ENCODE results near the gene CNKSR1.
"Not testable (repeated sequence)": the region's sequence is repeated elsewhere in the genome, so short reads cannot be mapped to it uniquely, and the experiment has no call there.

CNKSR1 gene

DNA sequence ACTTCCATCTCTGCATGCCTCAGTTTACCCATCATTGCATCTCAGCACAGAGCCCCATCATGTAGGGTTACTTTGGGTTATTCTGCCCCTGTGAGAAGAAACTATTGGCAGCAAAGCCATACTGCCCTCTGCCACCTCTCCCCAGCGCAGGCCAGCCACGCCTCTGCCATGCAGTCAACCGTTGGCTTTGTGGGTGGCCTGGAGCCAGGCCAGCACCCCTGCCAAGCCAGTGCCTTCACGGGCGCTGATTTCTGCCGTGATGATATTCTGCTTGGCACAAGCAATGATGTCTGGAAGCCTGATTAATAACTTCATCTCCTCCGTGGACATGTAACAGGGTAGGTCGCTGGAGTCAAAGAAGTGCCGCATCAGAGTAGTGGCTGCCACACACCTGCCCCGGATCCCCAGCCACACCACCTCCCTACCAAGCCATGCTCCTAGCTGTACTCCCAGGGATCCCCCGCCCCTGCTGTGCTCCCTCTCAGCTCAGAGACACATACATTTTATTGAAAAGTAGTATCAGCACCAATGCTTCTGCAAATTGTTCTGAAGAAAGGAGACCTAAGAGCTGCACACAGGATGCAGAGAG is 41.7 kb downstream of the CNKSR1 start:
- no peak for DNase-seq (ENCODE audit: low read depth, low spot score)

DNA sequence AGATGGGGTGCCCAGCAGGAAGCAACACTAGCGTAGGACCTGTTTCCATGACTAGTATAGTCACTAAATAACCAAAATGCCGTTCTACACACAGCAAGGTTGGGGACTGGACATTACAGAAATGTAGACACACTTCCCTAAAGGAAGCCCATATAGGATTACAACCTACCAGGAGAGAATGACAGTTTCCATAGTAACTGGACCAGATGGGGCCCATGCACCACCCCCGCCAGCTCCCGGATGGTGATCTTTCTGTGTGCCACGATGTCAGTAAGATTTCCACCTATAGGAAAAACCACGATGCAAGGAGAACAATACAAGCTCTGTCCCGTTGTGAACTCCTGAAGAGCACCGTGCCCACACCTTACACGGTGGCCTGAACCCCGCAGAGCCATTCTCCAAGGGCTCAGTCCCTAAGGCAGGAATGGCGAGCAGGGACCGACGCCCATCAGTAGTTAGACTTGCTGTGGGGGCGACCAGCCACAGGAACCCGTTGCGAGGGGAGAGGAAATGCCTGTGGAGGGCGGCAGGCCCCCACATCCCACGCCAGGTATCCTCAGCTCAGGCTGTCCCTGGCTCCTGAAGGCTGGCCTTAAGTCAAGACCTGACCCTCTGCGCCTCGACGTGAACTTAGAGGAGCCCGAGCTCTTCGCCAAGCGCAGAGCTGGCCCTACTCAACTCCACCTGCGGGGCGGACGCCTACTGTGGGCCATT is 43.1 kb downstream of the CNKSR1 start:
- DNase-seq (ENCODE audit: low read depth, low spot score), result no peak
- H3K4me3 ChIP-seq (ENCODE audit: low read length), result no peak overlapping the region

More for the DNA sequence above, 41.7 kb downstream of the CNKSR1 start:
- no peak overlapping the region for H3K4me3 ChIP-seq (ENCODE audit: low read length)

DNA sequence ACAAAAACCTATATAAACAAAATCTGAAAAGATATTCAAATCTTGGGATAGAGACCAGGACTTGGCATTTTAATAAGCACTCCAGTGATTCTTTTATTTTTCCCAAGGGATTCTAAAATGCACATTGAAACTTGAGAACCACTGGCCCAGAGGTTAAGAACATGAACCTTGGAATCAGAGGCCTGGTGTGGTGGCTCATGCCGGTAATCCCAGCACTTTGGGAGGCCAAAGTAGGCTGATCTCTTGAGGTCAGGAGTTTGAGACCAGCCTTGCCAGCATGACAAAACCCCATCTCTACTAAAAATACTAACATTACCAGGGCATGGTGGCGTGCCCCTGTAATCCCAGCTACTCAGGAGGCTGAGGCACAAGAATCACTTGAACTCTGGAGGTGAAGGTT is 43.8 kb downstream of the CNKSR1 start:
- DNase-seq (ENCODE audit: low read depth, low spot score), result no peak
- no peak overlapping the region for H3K4me3 ChIP-seq (ENCODE audit: low read length)

DNA sequence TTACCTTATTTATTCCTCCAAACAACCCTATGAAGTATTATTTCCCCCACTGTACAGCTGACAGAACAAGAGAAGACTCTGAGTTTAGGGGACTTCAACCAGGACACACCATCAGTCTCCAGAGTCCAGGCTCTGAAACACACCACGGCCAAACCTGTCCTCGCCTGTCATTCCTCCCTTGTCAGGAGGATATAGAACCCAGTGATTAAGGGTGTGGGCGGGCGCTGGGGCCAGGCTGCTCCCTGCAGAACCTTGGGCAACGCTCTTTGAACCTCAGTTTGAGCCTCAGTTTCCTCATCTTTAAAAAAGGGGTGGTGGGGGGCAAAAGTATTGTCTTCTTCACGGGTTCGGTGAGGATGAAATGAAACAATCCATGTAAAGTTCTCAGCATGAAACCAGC is 47.3 kb downstream of the CNKSR1 start:
- H3K4me3 ChIP-seq (ENCODE audit: low read length), result no peak overlapping the region

DNA sequence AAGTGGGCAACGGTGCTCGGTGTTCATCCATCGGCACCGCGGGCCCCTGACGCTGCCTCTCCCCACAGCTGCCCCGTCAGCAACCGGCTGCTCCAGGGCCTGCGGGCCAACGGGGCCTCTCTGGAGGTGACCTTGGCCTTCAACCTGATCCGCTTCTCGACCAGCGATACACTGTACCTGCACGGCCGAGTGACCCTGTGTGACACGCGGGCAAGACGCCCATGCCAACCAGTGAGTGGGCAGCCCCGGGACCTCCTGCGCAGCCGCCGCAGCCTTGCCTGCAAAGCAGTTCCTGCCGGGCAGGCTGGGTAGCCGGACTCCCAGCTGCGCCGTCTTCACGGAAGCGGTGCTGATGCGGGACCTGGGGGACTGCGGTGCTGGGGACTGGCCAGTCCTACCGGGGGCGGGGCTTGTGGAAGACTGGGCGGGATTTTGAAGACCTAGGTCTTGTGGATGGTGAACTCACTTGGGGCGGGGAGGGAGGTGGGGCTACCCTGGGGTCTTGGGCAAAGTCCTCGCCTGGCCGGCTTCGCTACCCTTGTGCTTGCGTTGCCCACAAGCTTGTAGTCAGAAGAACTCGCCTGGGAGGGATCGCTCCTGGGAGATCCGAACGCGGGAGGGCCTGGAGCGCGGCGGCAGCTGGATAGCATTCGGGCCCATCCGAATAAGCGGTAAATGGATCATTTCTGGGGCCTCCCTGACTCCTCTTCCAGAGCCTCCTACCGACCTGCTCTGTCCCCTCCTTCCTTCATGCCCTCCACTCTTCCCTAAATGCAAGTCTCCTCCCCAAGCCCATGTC is 47.9 kb downstream of the CNKSR1 start:
- DNase-seq (ENCODE audit: low read depth, low spot score), result no peak
- no peak overlapping the region for H3K4me3 ChIP-seq (ENCODE audit: low read length)

More for the DNA sequence above, 47.3 kb downstream of the CNKSR1 start:
- no peak for DNase-seq (ENCODE audit: low read depth, low spot score)

DNA sequence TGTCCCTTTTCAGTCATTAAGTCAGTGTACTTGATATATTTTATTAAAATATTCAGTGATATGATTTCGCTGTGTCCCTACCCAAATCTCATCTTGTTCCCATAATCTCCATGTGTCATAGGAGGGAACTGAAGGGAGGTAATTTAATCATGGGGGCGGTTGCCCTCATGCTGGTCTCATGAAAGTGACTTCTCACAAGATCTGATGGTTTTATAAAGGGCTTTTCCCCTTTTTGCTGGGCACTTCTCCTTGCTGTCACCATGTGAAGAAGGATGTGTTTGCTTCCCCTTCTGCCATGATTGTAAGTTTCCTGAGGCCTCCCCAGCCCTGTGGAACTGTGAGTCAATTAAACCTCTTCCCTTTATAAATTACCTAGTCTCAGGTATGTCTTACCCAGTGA is 53.4 kb downstream of the CNKSR1 start:
- not testable (repeated sequence) for H3K4me3 ChIP-seq (ENCODE audit: low read length); DNase-seq (ENCODE audit: low read depth, low spot score)

DNA sequence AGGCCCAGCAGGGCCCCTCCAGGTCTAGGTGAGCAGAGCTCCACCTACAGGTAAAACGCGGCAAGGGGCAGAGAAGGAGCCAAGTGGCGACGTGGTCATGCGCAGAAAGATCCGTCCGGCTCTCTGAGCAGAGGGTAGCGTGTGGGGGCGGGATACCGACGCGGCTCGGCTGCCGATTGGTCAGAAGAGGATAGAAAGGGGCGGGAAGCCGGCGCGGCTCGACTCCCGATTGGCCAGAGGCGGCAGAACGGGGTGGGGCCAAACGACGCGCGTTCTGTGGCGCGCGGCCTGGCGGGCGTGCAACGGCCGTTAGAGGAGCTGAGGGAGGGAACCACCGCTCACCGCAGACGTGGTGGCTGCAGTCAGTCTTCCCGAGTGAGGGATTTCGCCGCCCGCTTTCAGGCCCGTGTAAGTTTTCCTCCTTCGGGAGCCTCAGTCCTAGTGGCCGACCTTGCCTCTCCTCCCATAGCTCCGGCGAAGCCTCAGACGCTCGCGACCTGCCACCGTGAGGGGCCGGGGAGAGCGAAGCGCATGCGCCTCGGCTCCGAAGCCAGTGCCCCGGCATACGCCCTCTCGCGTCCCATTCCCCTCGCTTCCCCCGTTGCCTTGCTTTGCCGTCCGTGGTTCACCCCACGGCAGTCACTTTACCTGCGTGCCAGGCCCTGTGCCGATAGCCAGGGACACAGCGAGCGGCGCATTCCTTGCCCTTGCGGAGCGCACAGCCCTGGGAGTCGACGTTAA is 56.8 kb downstream of the CNKSR1 start, which contains the start of gene CEP85:
Gene CEP85, plus strand, starts transcription at position 298 of the 741 bp plus-strand sequence. CDS start 5,584 bp downstream, outside the sequence.
- peak; percentile 97 for DNase-seq (ENCODE audit: low read depth, low spot score)
- peak within 1 kb of the TSS; percentile 99 for H3K4me3 ChIP-seq (ENCODE audit: low read length)

DNA sequence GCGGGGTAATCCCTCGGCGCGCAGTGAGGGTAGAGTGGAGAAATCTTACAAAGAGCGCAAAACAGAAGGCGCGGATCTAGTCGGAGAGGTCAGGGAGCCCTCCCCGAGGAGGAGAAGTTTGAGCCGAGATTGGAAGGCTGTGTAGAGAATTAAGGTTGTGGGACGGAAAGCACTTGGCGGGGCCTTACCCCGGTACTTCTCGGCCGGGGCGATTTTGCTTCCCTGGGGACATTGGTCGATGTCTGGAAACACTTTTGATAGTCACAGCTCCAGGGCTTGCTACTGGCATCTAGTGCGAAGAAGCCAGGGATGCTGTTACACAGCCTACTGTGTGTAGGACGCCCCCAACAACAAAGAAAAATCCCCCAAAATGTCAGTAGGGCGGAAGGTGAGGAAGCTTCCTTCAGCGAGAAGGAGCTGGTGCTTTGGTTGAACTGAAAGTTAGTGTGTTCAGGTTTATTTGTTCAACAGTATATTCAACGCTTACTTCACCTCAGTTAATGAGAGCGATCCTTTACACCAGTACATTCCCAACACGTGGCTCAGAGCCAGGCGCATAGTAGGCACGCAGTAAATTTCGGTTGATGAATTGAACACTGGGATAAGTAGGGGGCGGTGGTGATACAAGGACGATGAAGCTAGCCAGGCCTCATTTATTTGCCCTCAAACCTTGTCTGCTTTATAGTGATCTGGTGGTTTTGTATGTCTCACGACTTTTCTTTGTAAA is 57.5 kb downstream of the CNKSR1 start:
- peak; percentile 19 for DNase-seq (ENCODE audit: low read depth, low spot score)
- H3K4me3 ChIP-seq (ENCODE audit: low read length), result peak overlapping the region; percentile 99

DNA sequence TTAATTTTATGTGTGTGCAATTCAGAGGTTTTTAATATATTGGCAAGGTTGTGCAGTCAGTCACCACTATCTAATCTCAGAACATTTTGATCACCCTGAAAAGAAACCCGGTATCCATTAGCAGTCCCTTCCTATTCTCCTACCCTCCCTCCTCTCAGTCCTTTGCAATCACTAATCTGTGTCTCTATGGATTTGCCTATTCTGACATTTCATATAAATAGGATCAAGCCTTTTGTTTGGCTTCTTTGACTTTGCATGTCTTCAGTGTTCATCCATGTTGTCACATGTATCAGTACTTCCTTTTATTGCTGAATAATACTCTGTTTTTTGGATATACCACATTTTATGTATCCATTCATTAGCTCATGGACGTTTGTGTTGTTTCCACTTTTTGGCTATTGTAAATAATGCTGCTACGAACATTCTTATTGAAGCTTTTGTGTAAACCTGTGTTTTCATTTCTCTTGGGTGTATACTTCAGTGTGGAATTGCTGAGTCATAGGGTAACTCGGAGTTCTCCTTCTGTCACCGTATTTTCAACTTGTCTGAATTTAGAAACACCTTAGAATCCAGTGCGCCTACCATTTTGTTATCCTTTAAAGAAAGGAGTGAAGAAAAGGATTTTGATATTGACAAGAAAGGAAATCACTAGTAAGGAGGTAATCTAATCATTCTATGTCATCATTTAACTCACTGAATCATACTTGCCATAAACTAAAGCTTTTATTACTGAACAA is 60.1 kb downstream of the CNKSR1 start:
- H3K4me3 ChIP-seq (ENCODE audit: low read length), result no peak overlapping the region
- no peak for DNase-seq (ENCODE audit: low read depth, low spot score)
